PC-3 (cell line): ENCODE measurements around the gene HTR3B.
"Not testable (repeated sequence)": the region's sequence is repeated elsewhere in the genome, so short reads cannot be mapped to it uniquely, and the experiment has no call there.

Source experiments
- EZH2 ChIP-seq: fragments of 300-600 bp; sonication (generic); IDR thresholded peaks from one replicate; pipeline ENCODE4 v1.6.1; 2017; ENCODE audit warnings: antibody characterized with exemption, mild to moderate bottlenecking, low read length; ENCODE audit not compliant: unreplicated experiment
- TF ChIP-seq, protein P1 (sequence below): fragments of 300-600 bp; sonication (generic); conservative IDR thresholded peaks from 2 replicates; pipeline ENCODE4 v1.5.1; 2017; ENCODE audit warnings: antibody characterized with exemption, low read depth, mild to moderate bottlenecking, low read length

DNA sequence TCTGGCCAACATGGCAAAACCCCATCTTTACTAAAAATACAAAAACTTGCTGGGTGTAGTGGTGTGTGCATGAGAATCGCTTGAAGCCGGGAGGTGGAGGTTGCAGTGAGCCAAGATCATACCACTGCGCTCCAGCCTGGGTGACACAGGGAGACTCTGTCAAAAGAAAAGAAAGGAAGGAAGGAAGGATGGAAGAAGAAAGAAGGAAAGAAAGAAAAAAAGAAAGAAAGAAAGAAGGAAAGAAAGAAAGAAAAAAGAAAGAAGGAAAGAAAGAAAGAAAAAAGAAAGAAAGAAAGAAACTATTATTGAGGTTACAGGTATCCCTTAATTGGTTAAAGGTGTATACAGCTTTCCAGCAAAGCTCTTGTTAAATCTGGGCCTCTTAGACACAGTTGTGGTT lies 29.6 kb downstream of the HTR3B start:
- TF ChIP-seq, protein P1, sequence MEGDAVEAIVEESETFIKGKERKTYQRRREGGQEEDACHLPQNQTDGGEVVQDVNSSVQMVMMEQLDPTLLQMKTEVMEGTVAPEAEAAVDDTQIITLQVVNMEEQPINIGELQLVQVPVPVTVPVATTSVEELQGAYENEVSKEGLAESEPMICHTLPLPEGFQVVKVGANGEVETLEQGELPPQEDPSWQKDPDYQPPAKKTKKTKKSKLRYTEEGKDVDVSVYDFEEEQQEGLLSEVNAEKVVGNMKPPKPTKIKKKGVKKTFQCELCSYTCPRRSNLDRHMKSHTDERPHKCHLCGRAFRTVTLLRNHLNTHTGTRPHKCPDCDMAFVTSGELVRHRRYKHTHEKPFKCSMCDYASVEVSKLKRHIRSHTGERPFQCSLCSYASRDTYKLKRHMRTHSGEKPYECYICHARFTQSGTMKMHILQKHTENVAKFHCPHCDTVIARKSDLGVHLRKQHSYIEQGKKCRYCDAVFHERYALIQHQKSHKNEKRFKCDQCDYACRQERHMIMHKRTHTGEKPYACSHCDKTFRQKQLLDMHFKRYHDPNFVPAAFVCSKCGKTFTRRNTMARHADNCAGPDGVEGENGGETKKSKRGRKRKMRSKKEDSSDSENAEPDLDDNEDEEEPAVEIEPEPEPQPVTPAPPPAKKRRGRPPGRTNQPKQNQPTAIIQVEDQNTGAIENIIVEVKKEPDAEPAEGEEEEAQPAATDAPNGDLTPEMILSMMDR: not testable (repeated sequence)
- not testable (repeated sequence) for TF ChIP-seq EZH2
